ENCODE measurements around the gene ADCY3. TPM values are rescaled to one million over a fixed set of nuclear protein-coding genes. Genes with fewer than 3 reads are reported as not detected.
A peak's percentile ranks its signal among the peaks of the same experiment; 100 is the strongest.

The ADCY3 gene
- total and polyA plus RNA-seq, 8 donors = 5.2 to 339 (median 24.2) TPM

- intact Hi-C loops (cut with DNase I; ENCODE audit: low total_unique reads) = no loop called here
- Histone ChIP-seq H3K4me1 (no peaks in the 10 kb centered on the region), H3K9me3 (no peaks in the 10 kb centered on the region), H3K4me3 (no peak overlapping the region), H3K27me3 (no peaks in the 10 kb centered on the region), H3K27ac (no peak overlapping the region), H3K36me3 (peaks cover 0 to 70% (median 60%) of the 10 kb centered on the region in 4 donors)
- TF ChIP-seq POLR2AphosphoS5 (IDR thresholded peaks at IDR 0.05) (no peak), CTCF (IDR thresholded peaks at IDR 0.05) (no peak), EP300 (IDR thresholded peaks at IDR 0.05) (no peak)
- DNase-seq = no peak
- 92 to 94% (median 93%) methylated on average over 24 to 32 of the region's 32 CpGs for WGBS, 5 donors
Measured at GRCh38 chr2:24833821-24834732, 86.0 kb downstream of the ADCY3 start.

- H3K27ac ChIP-seq = no peak overlapping the region
- H3K27me3 ChIP-seq = no peaks in the 10 kb centered on the region
- peaks cover 0 to 62% (median 53%) of the 10 kb centered on the region in 4 donors for H3K36me3 ChIP-seq
- TF ChIP-seq POLR2AphosphoS5 (IDR thresholded peaks at IDR 0.05) = no peak
- no peak for DNase-seq
- H3K4me3 ChIP-seq = no peak overlapping the region
- WGBS, 5 donors = 81 to 90% (median 83%) methylated on average over 21 to 22 of the region's 22 CpGs
- H3K4me1 ChIP-seq = peaks cover 0 to under 1% (median 0%) of the 10 kb centered on the region in 4 donors
- intact Hi-C loops (cut with DNase I; ENCODE audit: low total_unique reads) = no loop called here
- H3K9me3 ChIP-seq = no peaks in the 10 kb centered on the region
Measured at GRCh38 chr2:24832931-24833701, 86.9 kb downstream of the ADCY3 start.

GRCh38 chr2:24832521-24832920 is 87.5 kb downstream of the ADCY3 start:
- intact Hi-C loops (cut with DNase I; ENCODE audit: low total_unique reads) = no loop called here
- 72 to 80% (median 74%) methylated on average over 9 of the region's 9 CpGs for whole genome bisulfite sequencing, 5 donors
- H3K9me3 ChIP-seq = no peaks in the 10 kb centered on the region
- TF ChIP-seq POLR2A (IDR thresholded peaks at IDR 0.05) (no peak), CTCF (IDR thresholded peaks at IDR 0.05) (no peak), EP300 (IDR thresholded peaks at IDR 0.05) (no peak), POLR2AphosphoS5 (IDR thresholded peaks at IDR 0.05) (no peak)
- no peak overlapping the region for H3K4me3 ChIP-seq
- H3K27ac ChIP-seq = no peak overlapping the region
- no peaks in the 10 kb centered on the region for H3K27me3 ChIP-seq
- DNase-seq = no peak
- peaks cover 4 to 6% (median 5%) of the 10 kb centered on the region in 4 donors for H3K4me1 ChIP-seq
- peaks cover 0 to 56% (median 48%) of the 10 kb centered on the region in 4 donors for H3K36me3 ChIP-seq

- Histone ChIP-seq H3K4me1 (peaks cover 8 to 11% (median 9%) of the 10 kb centered on the region in 4 donors), H3K9me3 (no peaks in the 10 kb centered on the region), H3K4me3 (no peak overlapping the region), H3K27ac (no peak overlapping the region), H3K27me3 (no peaks in the 10 kb centered on the region), H3K36me3 (peaks cover 0 to 51% (median 44%) of the 10 kb centered on the region in 4 donors)
- DNase-seq = peak; percentile 46 to 67
- intact Hi-C loops (cut with DNase I; ENCODE audit: low total_unique reads) = no loop called here
- 49 to 67% (median 62%) methylated on average over 13 to 14 of the region's 14 CpGs for WGBS, 5 donors
- no peak for TF ChIP-seq POLR2A (IDR thresholded peaks at IDR 0.05)
Measured at GRCh38 chr2:24832073-24832461, 88.0 kb downstream of the ADCY3 start.

GRCh38 chr2:24831221-24832072 is 88.6 kb downstream of the ADCY3 start:
- H3K4me3 ChIP-seq = no peak overlapping the region
- intact Hi-C loops (cut with DNase I; ENCODE audit: low total_unique reads) = no loop called here
- TF ChIP-seq POLR2AphosphoS5 (IDR thresholded peaks at IDR 0.05) (no peak), POLR2A (IDR thresholded peaks at IDR 0.05) (no peak), CTCF (IDR thresholded peaks at IDR 0.05) (no peak)
- no peaks in the 10 kb centered on the region for H3K27me3 ChIP-seq
- H3K4me1 ChIP-seq = peaks cover 8 to 12% (median 10%) of the 10 kb centered on the region in 4 donors
- no peak for DNase-seq
- H3K27ac ChIP-seq = no peak overlapping the region
- WGBS, 5 donors = 82 to 91% (median 85%) methylated on average over 12 to 18 of the region's 18 CpGs
- H3K36me3 ChIP-seq = peaks cover 0 to 45% (median 38%) of the 10 kb centered on the region in 4 donors
- no peaks in the 10 kb centered on the region for H3K9me3 ChIP-seq
